ENCODE results near the gene MYL4. TPM values are rescaled to one million over a fixed set of nuclear protein-coding genes. Genes with fewer than 3 reads are reported as not detected.
A peak's percentile ranks its signal among the peaks of the same experiment; 100 is the strongest.

The MYL4 gene
- total and polyA plus RNA-seq, 3 donors from 2014 or later, result 7.6 to 19.3 (median 7.9) TPM

DNA sequence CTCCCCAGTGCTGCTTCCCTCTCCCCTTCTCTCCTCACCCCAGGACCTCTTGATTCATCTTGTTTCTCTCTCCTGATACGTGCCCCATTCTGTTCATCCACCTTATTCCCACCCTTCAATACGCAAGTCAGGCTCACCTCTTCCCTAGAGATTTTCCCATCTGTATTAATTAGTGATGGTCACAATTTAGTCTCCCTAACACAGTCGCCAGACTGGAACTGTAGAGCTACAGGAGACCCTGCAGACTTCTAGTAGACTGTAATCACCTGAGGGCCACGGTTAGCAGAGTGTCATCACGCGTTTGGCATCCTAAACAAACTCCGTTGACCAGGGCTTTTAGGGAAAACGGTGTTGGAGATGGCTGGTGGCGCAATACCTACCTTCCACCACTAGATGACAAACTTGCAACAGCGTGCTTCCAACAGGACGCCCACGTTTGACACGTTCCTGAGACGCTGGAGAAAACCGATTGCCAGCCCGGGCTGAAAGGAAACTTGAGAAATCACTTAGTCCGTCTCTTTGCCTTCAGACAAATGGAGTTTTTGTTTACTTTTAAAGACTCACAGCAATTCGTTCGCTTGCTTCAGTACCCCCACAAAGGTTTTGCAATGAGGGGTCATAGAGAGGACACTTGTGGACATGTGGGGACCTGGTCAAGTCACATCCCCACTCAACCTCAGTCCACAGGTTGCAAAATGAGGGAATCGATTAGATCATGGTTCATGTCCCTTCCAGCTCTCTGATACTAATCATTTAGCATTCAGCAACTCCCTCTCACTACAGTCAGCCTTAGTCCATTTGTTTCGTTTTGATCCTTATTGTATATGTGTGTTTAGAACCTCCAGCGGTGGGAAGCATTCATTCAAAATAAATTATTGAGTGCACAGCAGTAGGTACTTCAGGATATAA, 20.6 kb downstream of the MYL4 start:
- H3K27ac ChIP-seq, result no peak overlapping the region
- 11 to 16% methylated on average over 22 of the region's 22 CpGs for WGBS, 2 donors
- intact Hi-C loops (cut with DNase I; ENCODE audit: low total_unique reads), result loop anchor here (10.0 kb wide), 1 partner anchor 85 kb away; no protein-coding TSS in a partner anchor
- no peaks in the 10 kb centered on the region for H3K9me3 ChIP-seq
- no peak overlapping the region for H3K4me3 ChIP-seq
- TF ChIP-seq POLR2A (IDR thresholded peaks at IDR 0.05), result no peak
- TF ChIP-seq, protein P1, sequence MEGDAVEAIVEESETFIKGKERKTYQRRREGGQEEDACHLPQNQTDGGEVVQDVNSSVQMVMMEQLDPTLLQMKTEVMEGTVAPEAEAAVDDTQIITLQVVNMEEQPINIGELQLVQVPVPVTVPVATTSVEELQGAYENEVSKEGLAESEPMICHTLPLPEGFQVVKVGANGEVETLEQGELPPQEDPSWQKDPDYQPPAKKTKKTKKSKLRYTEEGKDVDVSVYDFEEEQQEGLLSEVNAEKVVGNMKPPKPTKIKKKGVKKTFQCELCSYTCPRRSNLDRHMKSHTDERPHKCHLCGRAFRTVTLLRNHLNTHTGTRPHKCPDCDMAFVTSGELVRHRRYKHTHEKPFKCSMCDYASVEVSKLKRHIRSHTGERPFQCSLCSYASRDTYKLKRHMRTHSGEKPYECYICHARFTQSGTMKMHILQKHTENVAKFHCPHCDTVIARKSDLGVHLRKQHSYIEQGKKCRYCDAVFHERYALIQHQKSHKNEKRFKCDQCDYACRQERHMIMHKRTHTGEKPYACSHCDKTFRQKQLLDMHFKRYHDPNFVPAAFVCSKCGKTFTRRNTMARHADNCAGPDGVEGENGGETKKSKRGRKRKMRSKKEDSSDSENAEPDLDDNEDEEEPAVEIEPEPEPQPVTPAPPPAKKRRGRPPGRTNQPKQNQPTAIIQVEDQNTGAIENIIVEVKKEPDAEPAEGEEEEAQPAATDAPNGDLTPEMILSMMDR (IDR thresholded peaks at IDR 0.05), result peak; percentile 89 to 99 (median 97)
- H3K27me3 ChIP-seq, result no peaks in the 10 kb centered on the region
- H3K36me3 ChIP-seq (ENCODE audit: low read depth, missing control alignments), result no peaks in the 10 kb centered on the region
- peak; percentile 93 for DNase-seq
- peaks cover 19% of the 10 kb centered on the region for H3K4me1 ChIP-seq

DNA sequence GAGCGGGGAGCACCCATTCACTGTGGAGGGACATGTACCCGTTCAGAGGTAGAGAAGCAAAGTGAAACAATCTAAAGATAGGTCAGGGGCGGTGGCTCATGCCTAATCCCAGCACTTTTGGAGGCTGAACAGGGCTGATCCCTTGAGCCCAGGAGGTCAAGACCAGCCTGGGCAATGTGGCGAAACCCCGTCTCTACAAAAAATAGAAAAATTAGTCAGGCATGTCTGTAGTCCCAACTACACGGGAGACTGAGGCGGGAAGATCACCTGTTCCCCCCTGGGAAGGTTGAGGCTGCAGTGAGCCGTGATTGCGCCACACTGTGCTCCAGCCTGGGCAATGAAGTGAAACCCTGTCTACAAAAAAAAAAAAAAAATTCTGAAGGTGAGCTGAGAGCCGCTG, 21.7 kb downstream of the MYL4 start:
- 91% methylated on average over 10 of the region's 10 CpGs for WGBS, 2 donors
- no peaks in the 10 kb centered on the region for H3K9me3 ChIP-seq
- TF ChIP-seq, protein P1 (IDR thresholded peaks at IDR 0.05), result no peak
- TF ChIP-seq POLR2A (IDR thresholded peaks at IDR 0.05), result no peak
- no peak overlapping the region for H3K4me3 ChIP-seq
- no peaks in the 10 kb centered on the region for H3K27me3 ChIP-seq
- H3K27ac ChIP-seq, result no peak overlapping the region
- H3K36me3 ChIP-seq (ENCODE audit: low read depth, missing control alignments), result no peaks in the 10 kb centered on the region
- intact Hi-C loops (cut with DNase I; ENCODE audit: low total_unique reads), result loop anchor here (10.0 kb wide), 1 partner anchor 84 kb away; no protein-coding TSS in a partner anchor
- H3K4me1 ChIP-seq, result peaks cover 9% of the 10 kb centered on the region
- DNase-seq, result no peak

DNA sequence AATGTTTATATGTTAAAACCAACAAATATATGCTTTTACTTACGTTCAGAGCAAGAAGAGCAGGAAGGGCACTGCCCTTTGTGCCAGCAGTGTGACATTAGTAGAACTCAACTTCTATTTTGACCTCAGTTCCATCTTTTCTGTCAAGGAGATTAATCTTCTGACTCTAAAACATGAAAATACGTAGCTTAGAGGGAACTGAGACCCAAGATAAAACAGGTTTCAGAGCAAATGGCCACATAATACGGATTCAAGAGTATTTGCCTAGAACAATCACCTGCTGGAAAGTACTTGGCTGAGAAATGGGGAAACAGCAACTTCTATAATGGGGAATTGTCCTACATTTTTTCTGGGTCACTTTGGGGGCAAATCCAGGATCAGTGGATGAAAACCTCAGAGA, 22.2 kb downstream of the MYL4 start:
- no peaks in the 10 kb centered on the region for H3K36me3 ChIP-seq (ENCODE audit: low read depth, missing control alignments)
- no peaks in the 10 kb centered on the region for H3K9me3 ChIP-seq
- DNase-seq, result no peak
- intact Hi-C loops (cut with DNase I; ENCODE audit: low total_unique reads), result loop anchor here (10.0 kb wide), 1 partner anchor 83 kb away; no protein-coding TSS in a partner anchor
- H3K27ac ChIP-seq, result no peak overlapping the region
- no peaks in the 10 kb centered on the region for H3K27me3 ChIP-seq
- H3K4me3 ChIP-seq, result no peak overlapping the region
- H3K4me1 ChIP-seq, result peaks cover 4% of the 10 kb centered on the region
- WGBS, 2 donors, result 82 to 87% methylated on average over 3 of the region's 3 CpGs
- TF ChIP-seq, protein P1 (IDR thresholded peaks at IDR 0.05), result no peak
- no peak for TF ChIP-seq POLR2A (IDR thresholded peaks at IDR 0.05)

DNA sequence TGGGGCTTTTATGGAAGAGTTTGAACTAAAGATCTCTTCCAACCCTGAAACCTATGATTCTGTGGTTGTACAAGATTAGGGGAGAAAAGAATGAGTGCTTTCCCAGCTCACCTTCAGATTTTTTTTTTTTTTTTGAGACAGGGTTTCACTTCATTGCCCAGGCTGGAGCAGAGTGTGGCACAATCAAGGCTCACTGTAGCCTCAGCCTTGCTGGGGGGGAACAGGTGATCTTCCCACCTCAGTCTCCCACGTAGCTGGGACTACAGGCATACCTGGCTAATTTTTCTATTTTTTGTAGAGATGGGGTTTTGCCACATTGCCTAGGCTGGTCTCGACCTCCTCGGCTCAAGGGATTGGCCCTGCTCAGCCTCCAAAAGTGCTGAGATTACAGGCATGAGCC, 22.7 kb downstream of the MYL4 start:
- H3K27ac ChIP-seq, result no peak overlapping the region

DNA sequence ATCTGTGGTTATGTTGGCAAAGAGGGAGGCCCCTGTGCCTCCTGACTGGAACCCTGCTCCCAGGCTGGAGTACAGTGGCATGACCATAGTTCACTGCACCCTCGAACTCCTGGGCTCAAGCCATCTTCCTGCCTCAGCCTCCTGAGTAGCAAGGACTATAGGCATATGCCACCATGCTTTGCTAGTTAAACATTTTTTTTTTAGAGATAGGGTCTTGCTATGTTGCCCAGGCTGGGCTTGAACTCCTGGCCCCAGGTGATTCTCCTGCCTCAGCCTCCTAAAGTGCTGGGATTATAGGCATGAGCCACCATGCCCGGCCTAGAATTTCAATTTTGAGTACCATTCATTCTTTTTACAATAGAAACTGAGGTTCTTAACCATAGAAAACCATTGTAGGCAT, 23.3 kb downstream of the MYL4 start:
- no peak overlapping the region for H3K4me3 ChIP-seq
- no peaks in the 10 kb centered on the region for H3K9me3 ChIP-seq
- no peaks in the 10 kb centered on the region for H3K27me3 ChIP-seq
- no peak for DNase-seq
- no peaks in the 10 kb centered on the region for H3K36me3 ChIP-seq (ENCODE audit: low read depth, missing control alignments)
- intact Hi-C loops (cut with DNase I; ENCODE audit: low total_unique reads), result loop anchor here (10.0 kb wide), 1 partner anchor 82 kb away; no protein-coding TSS in a partner anchor
- no peak for TF ChIP-seq POLR2A (IDR thresholded peaks at IDR 0.05)
- TF ChIP-seq, protein P1 (IDR thresholded peaks at IDR 0.05), result no peak
- peaks cover 2% of the 10 kb centered on the region for H3K4me1 ChIP-seq
- WGBS, 2 donors, result 89 to 100% methylated on average over 2 of the region's 2 CpGs
- H3K27ac ChIP-seq, result no peak overlapping the region

More for the DNA sequence above, 22.7 kb downstream of the MYL4 start:
- Histone ChIP-seq H3K4me1 (peaks cover 2% of the 10 kb centered on the region), H3K4me3 (no peak overlapping the region), H3K36me3 (ENCODE audit: low read depth, missing control alignments) (no peaks in the 10 kb centered on the region), H3K9me3 (no peaks in the 10 kb centered on the region), H3K27me3 (no peaks in the 10 kb centered on the region)
- 91 to 94% methylated on average over 3 of the region's 3 CpGs for WGBS, 2 donors
- no peak for TF ChIP-seq POLR2A (IDR thresholded peaks at IDR 0.05)
- intact Hi-C loops (cut with DNase I; ENCODE audit: low total_unique reads), result loop anchor here (10.0 kb wide), 1 partner anchor 83 kb away; no protein-coding TSS in a partner anchor
- no peak for DNase-seq

Measured in testis (tissue), 3 donors.